22Rv1 (cell line): ENCODE data around the gene ALOX5.

Experiments used
- ZFX ChIP-seq: fragments of 450-650 bp; IDR thresholded peaks from 2 replicates; pipeline ENCODE4 v1.6.1; 2017; ENCODE audit warnings: antibody characterized with exemption, borderline replicate concordance
- TF ChIP-seq, protein P1 (sequence below): fragments of 450-650 bp; IDR thresholded peaks from 2 replicates; pipeline ENCODE4 v1.5.1; 2017; ENCODE audit warnings: mild to moderate bottlenecking

DNA sequence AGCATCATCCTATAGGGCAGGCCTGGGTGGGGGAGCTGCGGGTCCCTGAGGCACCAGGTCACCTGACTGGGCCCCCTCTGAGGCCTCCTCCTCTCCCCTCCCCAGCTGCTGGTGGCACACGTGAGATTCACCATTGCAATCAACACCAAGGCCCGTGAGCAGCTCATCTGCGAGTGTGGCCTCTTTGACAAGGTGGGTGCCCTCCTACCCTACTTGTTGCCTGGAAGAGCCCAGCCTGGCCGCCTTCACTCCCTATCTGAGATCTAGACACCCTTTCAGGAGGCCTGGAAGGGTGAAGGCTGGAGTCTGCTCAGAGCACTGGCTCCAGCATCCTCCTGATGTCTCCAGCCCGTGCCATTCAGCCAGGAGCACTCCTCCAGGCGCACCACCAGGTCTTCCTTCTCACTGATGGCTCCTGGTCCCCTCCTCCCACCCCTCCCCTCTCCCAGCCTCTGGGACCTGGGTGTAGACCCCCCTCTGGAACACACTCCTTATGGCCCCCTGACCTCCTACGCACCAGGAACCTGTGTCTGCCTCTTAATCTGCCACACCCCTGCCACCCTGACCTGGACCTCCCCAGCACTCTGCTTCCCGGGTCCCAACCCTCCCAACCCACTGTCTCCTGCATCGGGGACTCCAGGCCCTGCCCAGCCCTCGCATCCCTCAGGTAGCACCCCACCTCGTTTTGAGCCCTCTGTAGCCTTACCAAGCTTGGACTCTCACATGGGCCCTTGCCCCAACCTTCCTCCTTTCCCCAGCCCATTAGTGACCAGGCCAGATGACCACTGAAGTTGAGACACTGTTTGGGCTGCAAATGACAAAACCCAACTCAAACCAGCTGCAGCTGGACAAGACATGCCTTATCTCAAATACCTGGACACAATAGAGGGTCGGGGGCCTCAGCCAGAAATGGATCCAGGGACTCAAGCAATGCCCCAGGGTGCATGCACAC lies 67.5 kb downstream of the ALOX5 start:
- TF ChIP-seq, protein P1, sequence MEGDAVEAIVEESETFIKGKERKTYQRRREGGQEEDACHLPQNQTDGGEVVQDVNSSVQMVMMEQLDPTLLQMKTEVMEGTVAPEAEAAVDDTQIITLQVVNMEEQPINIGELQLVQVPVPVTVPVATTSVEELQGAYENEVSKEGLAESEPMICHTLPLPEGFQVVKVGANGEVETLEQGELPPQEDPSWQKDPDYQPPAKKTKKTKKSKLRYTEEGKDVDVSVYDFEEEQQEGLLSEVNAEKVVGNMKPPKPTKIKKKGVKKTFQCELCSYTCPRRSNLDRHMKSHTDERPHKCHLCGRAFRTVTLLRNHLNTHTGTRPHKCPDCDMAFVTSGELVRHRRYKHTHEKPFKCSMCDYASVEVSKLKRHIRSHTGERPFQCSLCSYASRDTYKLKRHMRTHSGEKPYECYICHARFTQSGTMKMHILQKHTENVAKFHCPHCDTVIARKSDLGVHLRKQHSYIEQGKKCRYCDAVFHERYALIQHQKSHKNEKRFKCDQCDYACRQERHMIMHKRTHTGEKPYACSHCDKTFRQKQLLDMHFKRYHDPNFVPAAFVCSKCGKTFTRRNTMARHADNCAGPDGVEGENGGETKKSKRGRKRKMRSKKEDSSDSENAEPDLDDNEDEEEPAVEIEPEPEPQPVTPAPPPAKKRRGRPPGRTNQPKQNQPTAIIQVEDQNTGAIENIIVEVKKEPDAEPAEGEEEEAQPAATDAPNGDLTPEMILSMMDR: no peak
- no peak for TF ChIP-seq ZFX
